Measurements from ENCODE around the gene BDH1.

The BDH1 gene

DNA sequence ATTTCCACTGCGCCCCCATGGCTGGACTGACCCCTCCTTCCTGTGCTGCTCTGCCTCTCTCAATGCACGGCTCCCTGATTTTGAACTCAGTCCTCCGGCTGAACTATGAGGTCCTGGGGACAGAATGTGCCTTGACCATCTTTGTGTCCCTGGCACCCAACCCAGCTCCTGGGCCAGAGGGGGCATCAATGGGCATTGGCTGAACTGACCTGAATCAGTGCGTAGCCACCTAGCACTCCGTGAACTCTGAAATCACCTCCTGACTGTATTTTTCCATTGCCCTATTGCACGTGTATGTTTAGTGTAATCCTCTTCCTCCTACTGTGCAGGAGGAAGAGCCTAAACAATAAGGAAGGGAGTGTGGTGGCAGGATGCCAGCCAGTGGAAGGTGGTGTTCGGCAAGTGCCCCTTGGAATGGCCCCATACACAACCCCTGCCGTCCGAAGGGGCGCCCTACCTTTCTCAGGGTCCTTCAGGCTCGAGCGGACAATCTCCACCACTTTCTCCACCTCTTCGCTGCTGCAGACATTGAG, 33.5 kb downstream of the BDH1 start:
- ATAC-seq = no peak
- TF ChIP-seq, protein P1, sequence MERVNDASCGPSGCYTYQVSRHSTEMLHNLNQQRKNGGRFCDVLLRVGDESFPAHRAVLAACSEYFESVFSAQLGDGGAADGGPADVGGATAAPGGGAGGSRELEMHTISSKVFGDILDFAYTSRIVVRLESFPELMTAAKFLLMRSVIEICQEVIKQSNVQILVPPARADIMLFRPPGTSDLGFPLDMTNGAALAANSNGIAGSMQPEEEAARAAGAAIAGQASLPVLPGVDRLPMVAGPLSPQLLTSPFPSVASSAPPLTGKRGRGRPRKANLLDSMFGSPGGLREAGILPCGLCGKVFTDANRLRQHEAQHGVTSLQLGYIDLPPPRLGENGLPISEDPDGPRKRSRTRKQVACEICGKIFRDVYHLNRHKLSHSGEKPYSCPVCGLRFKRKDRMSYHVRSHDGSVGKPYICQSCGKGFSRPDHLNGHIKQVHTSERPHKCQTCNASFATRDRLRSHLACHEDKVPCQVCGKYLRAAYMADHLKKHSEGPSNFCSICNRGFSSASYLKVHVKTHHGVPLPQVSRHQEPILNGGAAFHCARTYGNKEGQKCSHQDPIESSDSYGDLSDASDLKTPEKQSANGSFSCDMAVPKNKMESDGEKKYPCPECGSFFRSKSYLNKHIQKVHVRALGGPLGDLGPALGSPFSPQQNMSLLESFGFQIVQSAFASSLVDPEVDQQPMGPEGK (CRISPR knock-in tag; IDR thresholded peaks at IDR 0.05; ENCODE audit: borderline replicate concordance) = no peak
- TF ChIP-seq TCF4 (CRISPR knock-in tag; IDR thresholded peaks at IDR 0.05; ENCODE audit: borderline replicate concordance) = no peak
- no peak for TF ChIP-seq PPARA (CRISPR knock-in tag; IDR thresholded peaks at IDR 0.05; ENCODE audit: borderline replicate concordance)
- TF ChIP-seq BACH2 (CRISPR knock-in tag; IDR thresholded peaks at IDR 0.05; ENCODE audit: borderline replicate concordance) = no peak
- TF ChIP-seq ARNTL (CRISPR knock-in tag; IDR thresholded peaks at IDR 0.05; ENCODE audit: borderline replicate concordance, low read depth) = no peak
- TF ChIP-seq ZNF70 (CRISPR knock-in tag; IDR thresholded peaks at IDR 0.05) = no peak
- TF ChIP-seq ZNF8 (CRISPR knock-in tag; IDR thresholded peaks at IDR 0.05) = no peak
- no peak for TF ChIP-seq GLIS3 (CRISPR knock-in tag; IDR thresholded peaks at IDR 0.05)
- no peak for TF ChIP-seq RARB (CRISPR knock-in tag; IDR thresholded peaks at IDR 0.05)
- no peak for TF ChIP-seq ZC3H10 (CRISPR knock-in tag; IDR thresholded peaks at IDR 0.05)
- TF ChIP-seq, protein P2, sequence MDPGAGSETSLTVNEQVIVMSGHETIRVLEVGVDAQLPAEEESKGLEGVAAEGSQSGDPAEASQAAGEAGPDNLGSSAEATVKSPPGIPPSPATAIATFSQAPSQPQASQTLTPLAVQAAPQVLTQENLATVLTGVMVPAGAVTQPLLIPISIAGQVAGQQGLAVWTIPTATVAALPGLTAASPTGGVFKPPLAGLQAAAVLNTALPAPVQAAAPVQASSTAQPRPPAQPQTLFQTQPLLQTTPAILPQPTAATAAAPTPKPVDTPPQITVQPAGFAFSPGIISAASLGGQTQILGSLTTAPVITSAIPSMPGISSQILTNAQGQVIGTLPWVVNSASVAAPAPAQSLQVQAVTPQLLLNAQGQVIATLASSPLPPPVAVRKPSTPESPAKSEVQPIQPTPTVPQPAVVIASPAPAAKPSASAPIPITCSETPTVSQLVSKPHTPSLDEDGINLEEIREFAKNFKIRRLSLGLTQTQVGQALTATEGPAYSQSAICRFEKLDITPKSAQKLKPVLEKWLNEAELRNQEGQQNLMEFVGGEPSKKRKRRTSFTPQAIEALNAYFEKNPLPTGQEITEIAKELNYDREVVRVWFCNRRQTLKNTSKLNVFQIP (CRISPR knock-in tag; IDR thresholded peaks at IDR 0.05; ENCODE audit: borderline replicate concordance, low read depth) = no peak
- TF ChIP-seq ISL1 (CRISPR knock-in tag; IDR thresholded peaks at IDR 0.05) = no peak
- no peak for TF ChIP-seq CSDC2 (CRISPR knock-in tag; IDR thresholded peaks at IDR 0.05)

DNA sequence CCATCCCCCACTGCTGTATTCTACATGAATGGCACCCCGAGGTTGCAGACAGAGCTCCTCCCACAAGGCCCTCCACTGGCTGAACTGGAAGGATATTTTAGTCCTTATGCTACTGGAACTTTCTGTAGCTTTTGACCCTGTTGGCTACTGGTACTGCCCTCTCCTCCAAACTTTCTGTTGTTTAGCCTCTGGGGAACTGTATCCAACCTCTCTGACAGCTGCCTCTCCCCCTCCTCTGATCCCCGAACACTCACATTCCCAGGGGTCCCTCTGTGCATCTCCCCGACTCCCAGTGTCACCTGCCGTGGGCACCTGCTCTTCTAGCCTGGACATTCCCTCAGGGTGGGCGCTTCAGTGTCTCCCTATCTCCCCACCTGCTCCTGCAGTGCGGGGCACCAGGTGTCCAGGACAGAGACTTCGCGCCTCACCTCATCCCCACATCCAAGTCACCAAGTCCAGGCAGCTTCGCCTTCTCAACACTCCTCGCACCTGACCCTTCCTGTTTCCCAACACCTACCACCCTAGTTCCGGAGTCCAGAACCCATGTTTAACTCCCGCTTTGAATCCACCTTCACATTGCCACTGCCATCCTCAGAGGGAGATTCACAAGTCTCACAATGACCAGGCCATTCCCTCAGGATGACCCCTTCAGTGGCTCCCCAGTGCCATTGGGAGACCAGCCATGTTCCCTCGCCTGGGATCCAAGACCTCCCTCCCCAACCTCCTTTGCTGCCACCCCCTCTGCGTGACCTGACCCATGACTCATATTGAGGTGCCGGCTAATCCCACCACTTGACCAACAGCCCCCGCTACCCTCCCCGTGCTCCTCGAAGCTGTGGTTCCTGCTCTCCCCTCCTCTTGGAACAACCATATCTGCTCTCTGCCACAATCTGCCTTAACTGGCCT, 34.2 kb downstream of the BDH1 start:
- no peak for ATAC-seq
- TF ChIP-seq GLIS3 (CRISPR knock-in tag; IDR thresholded peaks at IDR 0.05) (no peak), ZNF565 (CRISPR knock-in tag; conservative IDR thresholded peaks at IDR 0.05; ENCODE audit: low read depth) (no peak), ARNTL (CRISPR knock-in tag; IDR thresholded peaks at IDR 0.05; ENCODE audit: borderline replicate concordance, low read depth) (no peak)

DNA sequence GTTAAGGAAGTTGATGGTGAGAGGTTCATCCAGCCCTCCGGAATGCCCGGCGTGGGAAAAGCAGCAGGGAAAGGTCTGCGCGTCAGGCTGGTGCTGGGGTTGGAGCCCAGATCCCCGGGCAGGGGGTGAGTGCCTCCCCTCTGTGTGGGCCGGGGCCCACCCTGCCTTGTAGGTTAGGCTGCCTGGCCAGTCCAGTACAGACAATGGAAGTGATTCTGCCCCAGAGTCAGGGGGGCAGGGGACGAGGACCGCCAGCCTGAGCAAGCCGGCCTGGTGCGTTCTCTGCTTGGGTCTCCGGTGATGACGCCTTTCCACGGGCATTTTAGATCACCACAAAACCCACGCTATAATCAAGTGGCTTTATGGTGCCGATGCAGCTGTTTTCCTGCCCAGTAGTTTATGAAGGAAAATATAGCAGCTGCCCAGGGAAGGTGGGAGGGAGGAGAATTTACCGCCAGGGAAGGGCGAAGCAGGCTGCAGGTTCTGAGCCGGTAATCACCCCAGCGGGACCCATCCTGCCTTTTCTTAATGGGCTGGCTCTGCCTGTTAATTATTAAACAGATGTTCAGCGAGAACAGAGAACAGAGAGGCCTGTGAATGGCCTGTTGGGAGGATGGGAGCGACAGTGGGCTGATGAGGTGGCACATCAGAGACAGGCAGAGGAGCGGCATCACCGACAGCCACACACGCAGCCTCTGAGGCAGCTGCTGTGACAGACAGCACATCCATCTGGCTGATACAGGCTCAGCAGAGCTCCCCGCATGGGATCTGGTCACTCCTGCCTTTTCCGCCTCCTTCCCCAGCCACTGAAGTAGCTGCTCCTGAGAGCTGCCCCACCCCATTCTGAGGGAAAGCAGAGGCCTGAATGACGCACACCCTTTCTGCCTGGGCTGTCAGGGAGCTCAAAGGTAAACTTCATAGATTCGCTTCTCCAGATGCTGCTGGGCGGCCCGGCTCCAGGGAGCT, 35.2 kb downstream of the BDH1 start:
- peak; percentile 60 for ATAC-seq
- TF ChIP-seq ARNTL (CRISPR knock-in tag; IDR thresholded peaks at IDR 0.05; ENCODE audit: borderline replicate concordance, low read depth) (no peak), TCF4 (CRISPR knock-in tag; IDR thresholded peaks at IDR 0.05; ENCODE audit: borderline replicate concordance) (peak; percentile 48; the same call in 1 of the 2 replicates), RARB (CRISPR knock-in tag; IDR thresholded peaks at IDR 0.05) (no peak)
- TF ChIP-seq, protein P3, sequence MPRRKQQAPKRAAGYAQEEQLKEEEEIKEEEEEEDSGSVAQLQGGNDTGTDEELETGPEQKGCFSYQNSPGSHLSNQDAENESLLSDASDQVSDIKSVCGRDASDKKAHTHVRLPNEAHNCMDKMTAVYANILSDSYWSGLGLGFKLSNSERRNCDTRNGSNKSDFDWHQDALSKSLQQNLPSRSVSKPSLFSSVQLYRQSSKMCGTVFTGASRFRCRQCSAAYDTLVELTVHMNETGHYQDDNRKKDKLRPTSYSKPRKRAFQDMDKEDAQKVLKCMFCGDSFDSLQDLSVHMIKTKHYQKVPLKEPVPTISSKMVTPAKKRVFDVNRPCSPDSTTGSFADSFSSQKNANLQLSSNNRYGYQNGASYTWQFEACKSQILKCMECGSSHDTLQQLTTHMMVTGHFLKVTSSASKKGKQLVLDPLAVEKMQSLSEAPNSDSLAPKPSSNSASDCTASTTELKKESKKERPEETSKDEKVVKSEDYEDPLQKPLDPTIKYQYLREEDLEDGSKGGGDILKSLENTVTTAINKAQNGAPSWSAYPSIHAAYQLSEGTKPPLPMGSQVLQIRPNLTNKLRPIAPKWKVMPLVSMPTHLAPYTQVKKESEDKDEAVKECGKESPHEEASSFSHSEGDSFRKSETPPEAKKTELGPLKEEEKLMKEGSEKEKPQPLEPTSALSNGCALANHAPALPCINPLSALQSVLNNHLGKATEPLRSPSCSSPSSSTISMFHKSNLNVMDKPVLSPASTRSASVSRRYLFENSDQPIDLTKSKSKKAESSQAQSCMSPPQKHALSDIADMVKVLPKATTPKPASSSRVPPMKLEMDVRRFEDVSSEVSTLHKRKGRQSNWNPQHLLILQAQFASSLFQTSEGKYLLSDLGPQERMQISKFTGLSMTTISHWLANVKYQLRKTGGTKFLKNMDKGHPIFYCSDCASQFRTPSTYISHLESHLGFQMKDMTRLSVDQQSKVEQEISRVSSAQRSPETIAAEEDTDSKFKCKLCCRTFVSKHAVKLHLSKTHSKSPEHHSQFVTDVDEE (CRISPR knock-in tag; IDR thresholded peaks at IDR 0.05) = peak; percentile 27; the same call in 1 of the 2 replicates

DNA sequence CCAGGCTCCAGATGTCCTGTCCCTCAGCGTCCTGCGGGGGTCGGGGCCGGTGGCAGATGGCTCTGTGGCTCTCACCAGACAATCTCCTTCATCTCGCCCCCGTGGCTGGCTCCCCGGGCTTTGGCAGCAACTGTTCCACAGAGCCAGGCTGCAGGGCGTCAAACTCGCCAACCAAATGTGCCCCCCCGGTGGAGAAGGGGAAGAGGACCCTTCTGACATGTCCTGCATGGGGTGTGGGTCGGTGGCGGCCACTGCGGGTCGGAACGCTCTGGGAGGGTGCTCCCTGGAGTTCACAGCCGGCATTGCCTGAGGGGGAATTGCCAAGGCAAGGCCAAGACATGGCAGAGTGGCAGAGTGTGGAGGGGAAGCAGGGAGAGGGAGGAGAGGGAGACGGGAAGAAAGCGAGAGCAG, 36.0 kb downstream of the BDH1 start:
- peak; percentile 10; the same call in 1 of the 3 replicates for ATAC-seq
- TF ChIP-seq ZFP30 (CRISPR knock-in tag; IDR thresholded peaks at IDR 0.05) (no peak), OSR1 (CRISPR knock-in tag; IDR thresholded peaks at IDR 0.05) (no peak), GLIS3 (CRISPR knock-in tag; IDR thresholded peaks at IDR 0.05) (no peak), SNAI2 (CRISPR knock-in tag; IDR thresholded peaks at IDR 0.05) (no peak), ZNF8 (CRISPR knock-in tag; IDR thresholded peaks at IDR 0.05) (no peak), ARNTL (CRISPR knock-in tag; IDR thresholded peaks at IDR 0.05; ENCODE audit: borderline replicate concordance, low read depth) (no peak)
